PC-9 (cell line): ENCODE data around the gene ANKRD33. TPM values are rescaled to one million over a fixed set of nuclear protein-coding genes. Genes with fewer than 3 reads are reported as not detected.

Experiments used
- BruUV-seq: library from RNA; stranded (reverse); fragments of 400-500 nt; replicated peaks from 2 replicates; lab custom pipeline; 2021; lab: Mats Ljungman, UMichigan
- CTCF ChIA-PET: fragments of 300-600 bp; sonication (Branson Sonifier 250); formaldehyde crosslinking; loops from one replicate; lab custom pipeline; 2022; ENCODE audit warnings: antibody characterized with exemption; lab: Charles Lee
- POLR2A ChIA-PET: fragments of 300-600 bp; sonication (Branson Sonifier 250); formaldehyde crosslinking; loops from one replicate; lab custom pipeline; 2022; ENCODE audit warnings: antibody characterized with exemption; ENCODE audit not compliant: unreplicated experiment; lab: Charles Lee
- DNase-seq, 2 experiments: peaks; one replicate each; pipeline versions ENCODE4 v3.0.0 to v3.0.0-alpha.2; 2015 to 2022; ENCODE audit warnings: mixed read lengths in 1 of 2
- H2AFZ ChIP-seq: fragments of 200-600 bp; sonication (generic); 2 replicates; pipeline ENCODE4 v1.8.1; 2017; ENCODE audit warnings: antibody characterized with exemption
- H3F3A ChIP-seq: fragments of 200-600 bp; sonication (generic); 2 replicates; pipeline ENCODE4 v1.8.1; 2017; ENCODE audit warnings: antibody characterized with exemption, mild to moderate bottlenecking, low read depth; ENCODE audit not compliant: insufficient read depth
- H3K27ac ChIP-seq: fragments of 200-600 bp; sonication (generic); 2 replicates; pipeline ENCODE4 v1.6.1; 2016; ENCODE audit warnings: mixed run types
- H3K27me3 ChIP-seq: fragments of 200-600 bp; sonication (generic); 2 replicates; pipeline ENCODE4 v1.6.1; 2016; ENCODE audit warnings: low read depth, mixed run types; ENCODE audit not compliant: insufficient read depth
- H3K36me3 ChIP-seq: fragments of 200-600 bp; sonication (generic); 2 replicates; pipeline ENCODE4 v1.6.1; 2016; ENCODE audit warnings: low read depth, mixed run types
- H3K4me1 ChIP-seq: fragments of 200-600 bp; sonication (generic); replicated peaks from 2 replicates; pipeline ENCODE4 v1.6.1; 2016; ENCODE audit warnings: mixed run types; ENCODE audit not compliant: insufficient read depth
- H3K4me2 ChIP-seq: fragments of 200-600 bp; sonication (generic); 2 replicates; pipeline ENCODE4 v1.6.1; 2017; ENCODE audit warnings: mixed run types
- H3K4me3 ChIP-seq: fragments of 200-600 bp; sonication (generic); 2 replicates; pipeline ENCODE4 v1.6.1; 2016; ENCODE audit warnings: mixed run types
- H3K79me2 ChIP-seq: fragments of 200-600 bp; sonication (generic); 2 replicates; pipeline ENCODE4 v1.6.1; 2017; ENCODE audit warnings: low read depth, mixed run types
- H3K9me2 ChIP-seq: fragments of 200-600 bp; sonication (generic); 2 replicates; pipeline ENCODE4 v1.8.1; 2017; ENCODE audit warnings: mild to moderate bottlenecking; ENCODE audit not compliant: insufficient read depth
- H3K9me3 ChIP-seq: fragments of 200-600 bp; sonication (generic); 2 replicates; pipeline ENCODE4 v1.8.1; 2016; ENCODE audit warnings: low read depth; ENCODE audit not compliant: insufficient read depth
- H4K20me1 ChIP-seq: fragments of 200-600 bp; sonication (generic); 2 replicates; pipeline ENCODE4 v1.8.1; 2017; ENCODE audit not compliant: insufficient read depth
- EZH2 ChIP-seq: fragments of 200-600 bp; sonication (generic); IDR thresholded peaks from 2 replicates; pipeline ENCODE4 v1.8.0; 2017; ENCODE audit warnings: antibody characterized with exemption, low read depth
- intact Hi-C: fragments of 100-400 bp; cut with micrococcal nuclease; formaldehyde crosslinking; loops from one replicate; pipeline ENCODE4 v1.10.0; 2022; ENCODE audit not compliant: unreplicated experiment
- total RNA-seq: library from RNA; stranded (reverse); gene quantifications from 2 replicates; pipeline ENCODE4 v1.2.3, GENCODE V29; 2021
- TF ChIP-seq, protein P1 (sequence below): fragments of 200-600 bp; sonication (generic); conservative IDR thresholded peaks from 2 replicates; pipeline ENCODE4 v1.6.1; 2017; ENCODE audit warnings: mixed run types, antibody characterized with exemption, mild to moderate bottlenecking, moderate library complexity

ANKRD33 gene
- total RNA-seq, 1 experiment from 2014 or later: not detected

DNA sequence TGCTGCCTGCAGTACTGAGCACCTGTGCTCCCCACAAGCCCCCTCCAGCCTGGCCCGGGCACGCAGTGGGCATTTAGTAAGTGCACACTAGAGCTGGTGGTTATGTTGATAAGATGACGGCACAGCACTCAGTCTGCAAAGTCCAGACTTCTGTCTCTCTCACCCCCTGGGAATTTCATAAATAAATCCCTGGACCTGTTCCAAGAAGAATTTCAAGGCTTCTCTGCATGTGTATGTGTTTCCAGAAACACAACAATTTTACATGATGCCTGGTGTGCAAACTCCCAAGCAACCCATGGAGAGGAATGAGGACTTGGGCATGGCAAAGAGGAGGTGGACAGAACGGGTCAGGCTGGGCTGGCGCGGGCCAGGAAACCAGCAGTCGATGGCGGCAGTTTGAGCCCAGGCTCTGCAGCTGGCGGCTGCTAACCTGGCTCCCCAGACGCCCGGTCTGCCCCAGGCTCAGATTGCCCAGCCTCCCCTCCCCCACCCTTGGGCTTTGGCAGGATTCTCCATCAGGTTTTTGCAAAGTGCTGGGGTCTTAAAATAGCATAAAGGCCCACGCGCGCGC lies 53.2 kb downstream of the ANKRD33 start:
- H3K4me1 ChIP-seq: no peaks in the 10 kb centered on the region
- H4K20me1 ChIP-seq: no peaks in the 10 kb centered on the region
- H3K4me2 ChIP-seq: no peak overlapping the region
- intact Hi-C loops: no loop called here
- no TSS peak for BruUV-seq
- H3K4me3 ChIP-seq: no peak overlapping the region
- ChIA-PET CTCF (no interaction called here), POLR2A (no interaction called here)
- H3F3A ChIP-seq: no peaks in the 10 kb centered on the region
- H3K27ac ChIP-seq: no peak overlapping the region
- no peak for TF ChIP-seq EZH2
- TF ChIP-seq, protein P1, sequence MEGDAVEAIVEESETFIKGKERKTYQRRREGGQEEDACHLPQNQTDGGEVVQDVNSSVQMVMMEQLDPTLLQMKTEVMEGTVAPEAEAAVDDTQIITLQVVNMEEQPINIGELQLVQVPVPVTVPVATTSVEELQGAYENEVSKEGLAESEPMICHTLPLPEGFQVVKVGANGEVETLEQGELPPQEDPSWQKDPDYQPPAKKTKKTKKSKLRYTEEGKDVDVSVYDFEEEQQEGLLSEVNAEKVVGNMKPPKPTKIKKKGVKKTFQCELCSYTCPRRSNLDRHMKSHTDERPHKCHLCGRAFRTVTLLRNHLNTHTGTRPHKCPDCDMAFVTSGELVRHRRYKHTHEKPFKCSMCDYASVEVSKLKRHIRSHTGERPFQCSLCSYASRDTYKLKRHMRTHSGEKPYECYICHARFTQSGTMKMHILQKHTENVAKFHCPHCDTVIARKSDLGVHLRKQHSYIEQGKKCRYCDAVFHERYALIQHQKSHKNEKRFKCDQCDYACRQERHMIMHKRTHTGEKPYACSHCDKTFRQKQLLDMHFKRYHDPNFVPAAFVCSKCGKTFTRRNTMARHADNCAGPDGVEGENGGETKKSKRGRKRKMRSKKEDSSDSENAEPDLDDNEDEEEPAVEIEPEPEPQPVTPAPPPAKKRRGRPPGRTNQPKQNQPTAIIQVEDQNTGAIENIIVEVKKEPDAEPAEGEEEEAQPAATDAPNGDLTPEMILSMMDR: no peak
- H3K9me2 ChIP-seq: no peaks in the 10 kb centered on the region
- H3K79me2 ChIP-seq: no peaks in the 10 kb centered on the region
- no peaks in the 10 kb centered on the region for H3K36me3 ChIP-seq
- H2AFZ ChIP-seq: no peak overlapping the region
- peaks cover 58% of the 10 kb centered on the region for H3K27me3 ChIP-seq
- DNase-seq: no peak
- H3K9me3 ChIP-seq: peaks cover 10% of the 10 kb centered on the region; the same call in 1 of the 2 replicates

Other genes starting within 250 kb of the ANKRD33 start
- not detected in 2 replicates for gene FIGNL2, start 39.4 kb upstream of the ANKRD33 start, total RNA-seq
- gene ACVRL1, start 19.4 kb downstream of the ANKRD33 start, total RNA-seq: not detected in 2 replicates
- gene ACVR1B, start 63.6 kb downstream of the ANKRD33 start, total RNA-seq: 13.4 and 15.4 TPM in 2 replicates
- 0.50 TPM in 1 of 2 replicates, not detected in the other for gene TAMALIN, start 118.8 kb downstream of the ANKRD33 start, total RNA-seq
- 6.5 and 13.4 TPM in 2 replicates for gene NR4A1, start 163.3 kb downstream of the ANKRD33 start, total RNA-seq
- 44.6 and 59.0 TPM in 2 replicates for gene ATG101, start 181.9 kb downstream of the ANKRD33 start, total RNA-seq
- gene SMIM41, start 191.6 kb downstream of the ANKRD33 start, total RNA-seq: 0.28 TPM in 1 of 2 replicates, not detected in the other